CD4-positive, alpha-beta T cell (primary cell): ENCODE measurements around the gene CRKL. TPM values are rescaled to one million over a fixed set of nuclear protein-coding genes. Genes with fewer than 3 reads are reported as not detected.

Experiments used
- ATAC-seq: fragments of 200-7000 bp; cut with Tn5 transposase; one replicate; pipeline ENCODE4 v1.10.0; 2022; ENCODE audit warnings: mild to moderate bottlenecking; ENCODE audit not compliant: poor library complexity
- CTCF ChIA-PET: fragments of 350-600 bp; sonication (Branson Sonifier 250); formaldehyde crosslinking; loops from one replicate; lab custom pipeline; 2021; ENCODE audit warnings: antibody characterized with exemption, inconsistent platforms; lab: Charles Lee
- POLR2A ChIA-PET: fragments of 350-600 bp; sonication (Branson Sonifier 250); formaldehyde crosslinking; loops from one replicate; lab custom pipeline; 2021; ENCODE audit warnings: antibody characterized with exemption, inconsistent platforms; lab: Charles Lee
- DNase-seq, 14 experiments: peaks; one replicate each; pipeline ENCODE4 v3.0.0-alpha.2; 2013 to 2020; ENCODE audit warnings: mixed read lengths in 2 of 14
- H3K27ac ChIP-seq, 2 donors: one replicate each; pipeline versions ENCODE4 v1.5.1 to v1.7.0; 2013; ENCODE audit warnings: low read length in 2 of 2, low read depth in 1 of 2, mild to moderate bottlenecking in 1 of 2
- H3K27me3 ChIP-seq, 2 experiments: 1 replicate in 1 of 2; 2 replicates in 1 of 2; pipeline versions ENCODE4 v1.6.1 to v1.7.0; 2013; ENCODE audit warnings: low read length in 2 of 2, control low read depth in 1 of 2, mild to moderate bottlenecking in 1 of 2, moderate library complexity in 1 of 2; ENCODE audit not compliant: insufficient read depth in 2 of 2, control insufficient read depth in 1 of 2
- H3K36me3 ChIP-seq: one replicate; pipeline ENCODE4 v1.6.1; 2013; ENCODE audit warnings: low read length, control low read depth; ENCODE audit not compliant: insufficient read depth
- H3K4me1 ChIP-seq: one replicate; pipeline ENCODE4 v1.6.1; 2013; ENCODE audit warnings: low read length, control low read depth; ENCODE audit not compliant: insufficient read depth
- H3K4me3 ChIP-seq: one replicate; pipeline ENCODE4 v1.5.1; 2013; ENCODE audit warnings: mild to moderate bottlenecking, low read length, moderate library complexity
- H3K9me3 ChIP-seq, 2 experiments: 1 replicate in 1 of 2; 2 replicates in 1 of 2; pipeline versions ENCODE4 v1.6.1 to v1.7.0; 2013; ENCODE audit warnings: low read length in 2 of 2, mild to moderate bottlenecking in 2 of 2, control low read depth in 1 of 2, moderate library complexity in 1 of 2; ENCODE audit not compliant: control insufficient read depth in 1 of 2, insufficient read depth in 1 of 2
- H3K27ac Mint-ChIP-seq: one replicate; pipeline ENCODE4 v1.8.0; 2020; ENCODE audit warnings: mixed read lengths
- H3K27me3 Mint-ChIP-seq: one replicate; pipeline ENCODE4 v1.8.0; 2021; ENCODE audit warnings: mixed read lengths
- H3K36me3 Mint-ChIP-seq: one replicate; pipeline ENCODE4 v1.8.0; 2021; ENCODE audit warnings: low read depth, mixed read lengths
- H3K4me1 Mint-ChIP-seq: one replicate; pipeline ENCODE4 v1.8.0; 2021; ENCODE audit warnings: low read depth, mixed read lengths
- H3K4me3 Mint-ChIP-seq: one replicate; pipeline ENCODE4 v1.8.0; 2020; ENCODE audit warnings: mild to moderate bottlenecking, mixed read lengths
- H3K9me3 Mint-ChIP-seq: one replicate; pipeline ENCODE4 v1.8.0; 2020; ENCODE audit warnings: mixed read lengths
- CTCF ChIP-seq: fragments of 200-600 bp; IDR thresholded peaks from one replicate; pipeline ENCODE4 v1.8.0; 2022; ENCODE audit warnings: antibody characterized with exemption, mild to moderate bottlenecking
- intact Hi-C, 2 experiments: fragments of 100-400 bp; cut with DNase I in 1 of 2; cut with micrococcal nuclease in 1 of 2; formaldehyde crosslinking; loops; one replicate each; pipeline versions ENCODE4 v1.15.1 to v1.9.0; 2023 to 2025; cut with DNase I, micrococcal nuclease
- total RNA-seq, 174 experiments: library from RNA in 2 of 174; stranded (reverse) in 2 of 174; gene quantifications; one replicate each; pipeline ENCODE4 v1.2.3 and lab custom pipeline; 2021 to 2026

The CRKL gene
- total RNA-seq, 2 experiments from 2014 or later: 41.9 to 43.5 TPM

- H3K36me3 Mint-ChIP-seq: peaks cover 43% of the 10 kb centered on the region
- no peaks in the 10 kb centered on the region for H3K9me3 Mint-ChIP-seq
- DNase-seq: peak in 1 of 14 experiments; percentile 26
- no peak overlapping the region for H3K4me3 ChIP-seq
- ChIA-PET POLR2A (interaction anchor here (3.6 kb wide), 1 partner anchor 18 kb away, joined by 25 read pairs; the partner anchor contains the start of gene LZTR1), CTCF (interaction anchor here (1.5 kb wide), 1 partner anchor 21 kb away, joined by 3 read pairs; no protein-coding TSS in a partner anchor)
- peak overlapping the region; percentile 27 to 100 for H3K27ac ChIP-seq
- H3K4me3 Mint-ChIP-seq: peak overlapping the region; percentile 74
- no peaks in the 10 kb centered on the region for H3K27me3 ChIP-seq
- ATAC-seq: no peak
- no peaks in the 10 kb centered on the region for H3K9me3 ChIP-seq
- peaks cover 54% of the 10 kb centered on the region for H3K4me1 ChIP-seq
- intact Hi-C loops: loop anchor here in 1 of 2 experiments (5.0 kb wide), 4 partner anchors 142 to 882 kb away; partner anchors contain the start of genes PI4KA, RANBP1, SDF2L1 and SNAP29
- H3K4me1 Mint-ChIP-seq: peaks cover 46% of the 10 kb centered on the region
- no peak for TF ChIP-seq CTCF
- H3K27me3 Mint-ChIP-seq: no peaks in the 10 kb centered on the region
- peak overlapping the region; percentile 97 for H3K27ac Mint-ChIP-seq
- peaks cover 49% of the 10 kb centered on the region for H3K36me3 ChIP-seq
Observed at GRCh38 chr22:20999350-21000206, 82.4 kb downstream of the CRKL start.

GRCh38 chr22:21000207-21000986, 83.2 kb downstream of the CRKL start:
- Mint-ChIP-seq H3K4me1 (peaks cover 46% of the 10 kb centered on the region), H3K4me3 (peak overlapping the region; percentile 74), H3K27ac (peak overlapping the region; percentile 97), H3K9me3 (no peaks in the 10 kb centered on the region), H3K27me3 (no peaks in the 10 kb centered on the region), H3K36me3 (peaks cover 37% of the 10 kb centered on the region)
- peak overlapping the region; percentile 96 to 100 for H3K27ac ChIP-seq
- no peak for TF ChIP-seq CTCF
- intact Hi-C loops: loop anchor here in 1 of 2 experiments (5.0 kb wide), 4 partner anchors 143 to 883 kb away; partner anchors contain the start of genes PI4KA, RANBP1, SDF2L1 and SNAP29
- H3K27me3 ChIP-seq: no peaks in the 10 kb centered on the region
- peaks cover 43% of the 10 kb centered on the region for H3K36me3 ChIP-seq
- ChIA-PET CTCF (interaction anchor here (1.5 kb wide), 1 partner anchor 21 kb away, joined by 3 read pairs; no protein-coding TSS in a partner anchor), POLR2A (interaction anchor here (2.1 to 3.6 kb wide), 4 partner anchors 12 to 629 kb away, joined by 11 to 25 read pairs (median 18); partner anchors contain the start of genes CRKL, LZTR1 and YDJC)
- peaks cover 54% of the 10 kb centered on the region for H3K4me1 ChIP-seq
- H3K9me3 ChIP-seq: no peaks in the 10 kb centered on the region
- peak overlapping the region; percentile 82 for H3K4me3 ChIP-seq
- DNase-seq (peak in 1 of 14 experiments; percentile 40), ATAC-seq (no peak)
